Activated CD8-positive, alpha-beta T cell treated with anti-CD3 and anti-CD28 coated beads, Interleukin-2, amount 10 ng/mL, durations not matched to agents 7 days and 5 days (primary cell): ENCODE results near the gene CCNB1IP1. TPM values are rescaled to one million over a fixed set of nuclear protein-coding genes. Genes with fewer than 3 reads are reported as not detected.
A peak's percentile ranks its signal among the peaks of the same experiment; 100 is the strongest.
"Not testable (repeated sequence)": the region's sequence is repeated elsewhere in the genome, so short reads cannot be mapped to it uniquely, and the experiment has no call there.

ENCODE experiments used
- ATAC-seq: fragments of 150-1000 bp; cut with Tn5 transposase; one replicate; pipeline ENCODE4 v1.10.0; 2021; ENCODE audit warnings: moderate library complexity
- CTCF ChIA-PET: fragments of 350-600 bp; sonication (Branson Sonifier 250); formaldehyde crosslinking; loops from one replicate; lab custom pipeline; 2021; ENCODE audit warnings: antibody characterized with exemption; lab: Charles Lee
- POLR2A ChIA-PET: fragments of 350-600 bp; sonication (Branson Sonifier 250); formaldehyde crosslinking; loops from one replicate; lab custom pipeline; 2021; ENCODE audit warnings: antibody characterized with exemption; lab: Charles Lee
- DNase-seq: peaks from one replicate; pipeline ENCODE4 v3.0.0-alpha.2; 2020
- H3K27ac Mint-ChIP-seq: one replicate; pipeline ENCODE4 v1.8.0; 2021; ENCODE audit warnings: mild to moderate bottlenecking, mixed read lengths
- H3K27me3 Mint-ChIP-seq: one replicate; pipeline ENCODE4 v1.8.0; 2021; ENCODE audit warnings: low read depth, mixed read lengths
- H3K36me3 Mint-ChIP-seq: one replicate; pipeline ENCODE4 v1.8.0; 2021; ENCODE audit warnings: low read depth, mixed read lengths
- H3K4me1 Mint-ChIP-seq: one replicate; pipeline ENCODE4 v1.8.0; 2021; ENCODE audit warnings: low read depth, mixed read lengths
- H3K4me3 Mint-ChIP-seq: one replicate; pipeline ENCODE4 v1.8.0; 2021; ENCODE audit warnings: mild to moderate bottlenecking, mixed read lengths
- H3K9me3 Mint-ChIP-seq: one replicate; pipeline ENCODE4 v1.8.0; 2022; ENCODE audit warnings: mixed read lengths; ENCODE audit not compliant: insufficient read depth
- total RNA-seq, 2 experiments: library from RNA; stranded (reverse); gene quantifications; one replicate each; pipeline ENCODE4 v1.2.3, GENCODE V29; 2021

Gene CCNB1IP1
- total RNA-seq, 2 experiments from 2014 or later = 35.3 to 38.3 TPM

DNA sequence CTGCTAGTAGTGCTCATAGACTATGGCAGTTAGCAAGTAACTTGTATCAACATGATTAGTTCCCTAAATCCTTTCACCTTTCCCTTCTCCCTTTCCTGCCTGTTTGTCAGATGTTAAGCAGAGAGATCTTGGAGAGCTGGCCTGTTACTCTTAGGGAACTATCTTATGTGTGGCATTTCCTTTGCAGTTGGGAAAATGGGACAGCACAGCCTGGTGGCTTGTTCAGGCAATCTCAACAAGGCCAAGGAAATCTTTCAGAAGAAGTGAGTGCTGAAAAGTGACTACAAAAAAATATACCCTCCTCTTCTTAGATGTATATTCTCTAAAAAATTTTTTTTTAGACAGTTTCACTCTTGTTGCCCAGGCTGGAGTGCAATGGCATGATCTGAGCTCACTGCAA is 17.8 kb upstream of the CCNB1IP1 start:
- no peak for ATAC-seq
- Mint-ChIP-seq H3K4me1 (peaks cover 4% of the 10 kb centered on the region), H3K4me3 (no peak overlapping the region), H3K9me3 (no peaks in the 10 kb centered on the region), H3K27ac (no peak overlapping the region), H3K36me3 (peaks cover 62% of the 10 kb centered on the region), H3K27me3 (no peaks in the 10 kb centered on the region)
- CTCF ChIA-PET = interaction anchor here (1.4 to 2.4 kb wide), 3 partner anchors 9 to 259 kb away, joined by 3 to 13 read pairs (median 5); no protein-coding TSS in a partner anchor
- POLR2A ChIA-PET = no interaction called here
- DNase-seq = no peak

GRCh38 chr14:20350282-20350681 is 17.2 kb upstream of the CCNB1IP1 start:
- peaks cover 8% of the 10 kb centered on the region for H3K4me1 Mint-ChIP-seq
- peak overlapping the region; percentile 48 for H3K27ac Mint-ChIP-seq
- H3K36me3 Mint-ChIP-seq = peaks cover 63% of the 10 kb centered on the region
- DNase-seq (no peak), ATAC-seq (no peak)
- H3K27me3 Mint-ChIP-seq = no peaks in the 10 kb centered on the region
- no peaks in the 10 kb centered on the region for H3K9me3 Mint-ChIP-seq
- ChIA-PET POLR2A (interaction anchor here (0.7 kb wide), 1 partner anchor 9 kb away, joined by 3 read pairs; no protein-coding TSS in a partner anchor), CTCF (interaction anchor here (1.4 to 2.4 kb wide), 3 partner anchors 8 to 260 kb away, joined by 3 to 13 read pairs (median 5); no protein-coding TSS in a partner anchor)
- no peak overlapping the region for H3K4me3 Mint-ChIP-seq

- Mint-ChIP-seq H3K27ac (no peak overlapping the region), H3K27me3 (no peaks in the 10 kb centered on the region), H3K36me3 (peaks cover 58% of the 10 kb centered on the region), H3K9me3 (no peaks in the 10 kb centered on the region), H3K4me3 (no peak overlapping the region), H3K4me1 (peaks cover 20% of the 10 kb centered on the region)
- DNase-seq = no peak
- ChIA-PET POLR2A (no interaction called here), CTCF (no interaction called here)
- no peak for ATAC-seq
These were observed 14.7 kb upstream of the CCNB1IP1 start for GRCh38 chr14:20347747-20348146.

DNA sequence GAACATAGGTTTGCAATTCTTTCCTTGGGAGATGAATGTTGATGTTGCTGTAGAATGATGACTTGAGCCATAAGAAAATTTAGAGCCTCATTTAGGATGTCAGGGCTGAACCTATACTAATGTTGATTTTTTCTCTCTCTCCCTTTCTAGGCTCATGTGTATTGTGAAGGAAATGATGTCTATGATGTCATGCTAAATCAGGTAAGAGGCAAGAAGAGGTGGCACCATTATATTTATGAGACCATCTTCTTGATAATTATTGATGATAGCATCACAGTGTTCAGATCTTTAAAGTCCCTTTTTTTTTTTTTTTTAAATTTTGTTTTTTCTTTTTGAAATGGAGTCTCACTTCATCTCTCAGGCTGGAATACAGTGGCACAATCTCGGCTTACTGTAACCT is 13.6 kb upstream of the CCNB1IP1 start:
- CTCF ChIA-PET = no interaction called here
- ATAC-seq = no peak
- Mint-ChIP-seq H3K27me3 (no peaks in the 10 kb centered on the region), H3K36me3 (peaks cover 50% of the 10 kb centered on the region), H3K27ac (no peak overlapping the region), H3K9me3 (no peaks in the 10 kb centered on the region), H3K4me1 (peaks cover 24% of the 10 kb centered on the region), H3K4me3 (no peak overlapping the region)
- DNase-seq = no peak
- POLR2A ChIA-PET = no interaction called here

DNA sequence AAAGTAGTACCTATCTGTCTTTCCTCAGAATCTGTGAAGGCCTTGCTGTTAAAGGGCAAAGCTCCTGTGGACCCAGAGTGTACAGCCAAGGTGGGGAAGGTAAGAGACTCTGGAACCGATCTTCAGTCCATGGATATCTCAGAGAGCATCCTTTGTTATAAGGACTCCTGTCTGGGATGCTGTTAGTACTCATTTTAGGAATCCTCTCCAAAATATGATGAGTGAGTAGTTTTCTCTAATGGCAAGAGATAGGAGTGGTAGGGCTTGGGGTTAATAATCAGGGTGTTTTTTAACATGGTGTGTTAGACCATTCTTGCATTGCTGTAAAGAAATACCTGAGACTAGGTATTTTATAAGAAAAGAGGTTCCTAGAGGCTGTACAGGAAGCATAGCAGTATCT is 12.3 kb upstream of the CCNB1IP1 start:
- CTCF ChIA-PET = interaction anchor here (8.4 kb wide), 1 partner anchor 18 kb away, joined by 120 read pairs; no protein-coding TSS in a partner anchor
- Mint-ChIP-seq H3K4me1 (peaks cover 24% of the 10 kb centered on the region), H3K27me3 (no peaks in the 10 kb centered on the region), H3K27ac (no peak overlapping the region), H3K36me3 (peaks cover 44% of the 10 kb centered on the region), H3K4me3 (no peak overlapping the region), H3K9me3 (no peaks in the 10 kb centered on the region)
- POLR2A ChIA-PET = no interaction called here
- ATAC-seq (no peak), DNase-seq (no peak)

GRCh38 chr14:20343862-20344220 is 10.8 kb upstream of the CCNB1IP1 start:
- no peaks in the 10 kb centered on the region for H3K9me3 Mint-ChIP-seq
- H3K4me3 Mint-ChIP-seq = peak overlapping the region; percentile 93
- DNase-seq (no peak), ATAC-seq (no peak)
- H3K27me3 Mint-ChIP-seq = peaks cover 3% of the 10 kb centered on the region
- peaks cover 33% of the 10 kb centered on the region for H3K36me3 Mint-ChIP-seq
- ChIA-PET POLR2A (interaction anchor here (0.6 to 4.6 kb wide), 13 partner anchors 14 to 340 kb away, joined by 3 to 77 read pairs (median 6); partner anchors contain the start of genes APEX1, CCNB1IP1, OSGEP and PIP4P1), CTCF (interaction anchor here (0.8 to 8.4 kb wide), 19 partner anchors 9 to 347 kb away, joined by 3 to 120 read pairs (median 5); partner anchors contain the start of genes CCNB1IP1, RNASE4 and TEP1)
- H3K4me1 Mint-ChIP-seq = peaks cover 20% of the 10 kb centered on the region
- H3K27ac Mint-ChIP-seq = peak overlapping the region; percentile 98

DNA sequence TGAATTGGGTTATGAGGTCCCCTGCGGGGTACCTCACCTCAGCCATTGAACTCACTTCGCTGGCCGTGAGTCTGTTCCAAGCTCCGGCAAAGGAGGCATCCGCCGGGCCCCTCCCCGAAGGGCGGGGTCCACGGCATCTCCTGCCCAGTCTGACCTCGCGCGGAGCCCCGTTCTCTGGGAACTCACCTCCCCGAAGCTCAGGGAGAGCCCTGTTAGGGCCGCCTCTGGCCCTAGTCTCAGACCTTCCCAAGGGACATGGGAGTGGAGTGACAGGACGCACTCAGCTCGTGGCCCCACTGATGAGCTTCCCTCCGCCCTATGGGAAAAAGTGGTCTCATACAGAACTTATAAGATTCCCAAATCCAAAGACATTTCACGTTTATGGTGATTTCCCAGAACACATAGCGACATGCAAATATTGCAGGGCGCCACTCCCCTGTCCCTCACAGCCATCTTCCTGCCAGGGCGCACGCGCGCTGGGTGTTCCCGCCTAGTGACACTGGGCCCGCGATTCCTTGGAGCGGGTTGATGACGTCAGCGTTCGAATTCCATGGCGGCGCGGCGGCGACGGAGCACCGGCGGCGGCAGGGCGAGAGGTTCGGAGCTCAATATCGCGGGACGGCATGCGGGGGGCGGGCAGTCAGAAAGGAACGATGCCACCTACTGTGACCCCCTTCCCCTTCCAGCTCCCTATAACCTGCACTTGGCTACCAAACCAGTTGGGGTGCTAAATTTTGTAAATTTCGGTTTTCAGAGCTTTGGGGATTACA is 10.2 kb upstream of the CCNB1IP1 start, which contains the start of gene PARP2:
TSS of gene PARP2 (plus strand) at position 544 of the 770 bp plus-strand sequence. CDS start at position 551, 7 bp downstream.
- POLR2A ChIA-PET = interaction anchor here (0.6 to 4.6 kb wide), 22 partner anchors 13 to 341 kb away, joined by 3 to 77 read pairs (median 4); partner anchors contain the start of genes APEX1, CCNB1IP1, OSGEP and PIP4P1
- peaks cover 30% of the 10 kb centered on the region for H3K36me3 Mint-ChIP-seq

GRCh38 chr14:20341646-20342045 is 8.6 kb upstream of the CCNB1IP1 start:
- peaks cover 20% of the 10 kb centered on the region for H3K4me1 Mint-ChIP-seq
- ATAC-seq (no peak), DNase-seq (no peak)
- no peak overlapping the region for H3K4me3 Mint-ChIP-seq
- ChIA-PET POLR2A (interaction anchor here (1.0 to 4.6 kb wide), 3 partner anchors 11 to 128 kb away, joined by 3 to 77 read pairs (median 11); partner anchors contain the start of genes APEX1, CCNB1IP1 and PNP), CTCF (interaction anchor here (0.9 to 8.4 kb wide), 6 partner anchors 9 to 267 kb away, joined by 3 to 120 read pairs (median 10); partner anchors contain the start of gene CCNB1IP1)
- peaks cover 9% of the 10 kb centered on the region for H3K27me3 Mint-ChIP-seq
- no peak overlapping the region for H3K27ac Mint-ChIP-seq
- no peaks in the 10 kb centered on the region for H3K9me3 Mint-ChIP-seq
- H3K36me3 Mint-ChIP-seq = peaks cover 22% of the 10 kb centered on the region

More for the DNA sequence above, 10.2 kb upstream of the CCNB1IP1 start, which contains the start of gene PARP2:
- peaks cover 20% of the 10 kb centered on the region for H3K4me1 Mint-ChIP-seq
- DNase-seq (peak; percentile 95), ATAC-seq (peak; percentile 94)
- CTCF ChIA-PET = interaction anchor here (0.6 to 8.4 kb wide), 20 partner anchors 9 to 348 kb away, joined by 3 to 120 read pairs (median 4); partner anchors contain the start of genes CCNB1IP1, RNASE4 and TEP1
- peak within 1 kb of the TSS; percentile 93 for H3K4me3 Mint-ChIP-seq
- peak within 1 kb of the TSS; percentile 98 for H3K27ac Mint-ChIP-seq
- H3K27me3 Mint-ChIP-seq = peaks cover 5% of the 10 kb centered on the region
- no peaks in the 10 kb centered on the region for H3K9me3 Mint-ChIP-seq

DNA sequence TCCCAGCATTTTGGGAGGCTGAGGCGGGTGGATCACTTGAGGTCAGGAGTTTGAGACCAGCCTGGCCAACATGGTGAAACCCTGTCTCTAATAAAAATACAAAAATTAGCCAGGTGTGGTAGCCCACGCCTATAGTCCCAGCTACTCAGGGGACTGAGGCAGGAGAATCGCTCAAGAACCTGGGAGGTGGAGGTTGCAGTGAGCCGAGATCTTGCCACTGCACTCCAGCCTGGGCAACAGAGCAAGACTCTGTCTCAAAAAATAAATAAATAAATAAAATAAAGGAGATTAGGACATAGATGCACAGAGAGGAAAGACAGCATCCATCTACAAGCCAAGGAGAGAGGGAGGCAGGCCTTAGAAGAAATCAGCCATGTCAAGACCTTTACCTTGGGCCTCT is 8.0 kb upstream of the CCNB1IP1 start:
- not testable (repeated sequence) for H3K27ac Mint-ChIP-seq, H3K4me3 Mint-ChIP-seq, DNase-seq, H3K9me3 Mint-ChIP-seq, ATAC-seq, H3K27me3 Mint-ChIP-seq
- Mint-ChIP-seq H3K36me3 (peaks cover 18% of the 10 kb centered on the region), H3K4me1 (peaks cover 20% of the 10 kb centered on the region)
- CTCF ChIA-PET = interaction anchor here (1.7 to 8.4 kb wide), 3 partner anchors 13 to 268 kb away, joined by 5 to 120 read pairs (median 10); no protein-coding TSS in a partner anchor
- POLR2A ChIA-PET = interaction anchor here (2.9 to 4.6 kb wide), 2 partner anchors 11 to 129 kb away, joined by 11 to 77 read pairs; partner anchors contain the start of genes CCNB1IP1 and PNP

GRCh38 chr14:20334017-20334416 is 938 bp upstream of the CCNB1IP1 start:
- Mint-ChIP-seq H3K9me3 (no peaks in the 10 kb centered on the region), H3K27me3 (peaks cover 8% of the 10 kb centered on the region), H3K36me3 (peaks cover 8% of the 10 kb centered on the region), H3K4me3 (no peak overlapping the region), H3K27ac (no peak overlapping the region), H3K4me1 (peaks cover 44% of the 10 kb centered on the region)
- CTCF ChIA-PET = interaction anchor here (0.7 to 9.9 kb wide), 5 partner anchors 9 to 280 kb away, joined by 3 to 151 read pairs (median 12); partner anchors contain the start of genes PARP2 and TTC5
- DNase-seq = no peak
- POLR2A ChIA-PET = interaction anchor here (1.0 to 8.6 kb wide), 3 partner anchors 8 to 136 kb away, joined by 3 to 77 read pairs (median 8); partner anchors contain the start of genes APEX1, OSGEP and PARP2
- no peak for ATAC-seq

- peaks cover 4% of the 10 kb centered on the region for H3K27me3 Mint-ChIP-seq
- H3K4me3 Mint-ChIP-seq = peak overlapping the region; percentile 99
- no peaks in the 10 kb centered on the region for H3K9me3 Mint-ChIP-seq
- ATAC-seq = peak; percentile 6
- no peak for DNase-seq
- peak overlapping the region; percentile 93 for H3K27ac Mint-ChIP-seq
- H3K4me1 Mint-ChIP-seq = peaks cover 48% of the 10 kb centered on the region
- POLR2A ChIA-PET = interaction anchor here (1.0 to 8.6 kb wide), 3 partner anchors 9 to 136 kb away, joined by 3 to 77 read pairs (median 8); partner anchors contain the start of genes APEX1, OSGEP and PARP2
- CTCF ChIA-PET = interaction anchor here (0.7 to 9.9 kb wide), 7 partner anchors 10 to 348 kb away, joined by 3 to 151 read pairs (median 5); partner anchors contain the start of genes PARP2 and TTC5
- peaks cover 13% of the 10 kb centered on the region for H3K36me3 Mint-ChIP-seq
These were observed 389 bp upstream of the CCNB1IP1 start for GRCh38 chr14:20333494-20333841.
